ENCODE results near the gene LYVE1.

Gene LYVE1

GRCh38 chr11:10511181-10511621 lies 57.3 kb downstream of the LYVE1 start:
- TF ChIP-seq POLR2AphosphoS5 (IDR thresholded peaks at IDR 0.05; ENCODE audit: low read depth, low read length) (no peak), SIN3A (IDR thresholded peaks at IDR 0.05; ENCODE audit: borderline replicate concordance, insufficient read depth, low read length) (no peak), TAF1 (IDR thresholded peaks at IDR 0.05; ENCODE audit: borderline replicate concordance, insufficient read depth, low read length) (no peak)
